ENCODE measurements around the gene ABHD2.
"Not testable (repeated sequence)": the region's sequence is repeated elsewhere in the genome, so short reads cannot be mapped to it uniquely, and the experiment has no call there.

Gene ABHD2

DNA sequence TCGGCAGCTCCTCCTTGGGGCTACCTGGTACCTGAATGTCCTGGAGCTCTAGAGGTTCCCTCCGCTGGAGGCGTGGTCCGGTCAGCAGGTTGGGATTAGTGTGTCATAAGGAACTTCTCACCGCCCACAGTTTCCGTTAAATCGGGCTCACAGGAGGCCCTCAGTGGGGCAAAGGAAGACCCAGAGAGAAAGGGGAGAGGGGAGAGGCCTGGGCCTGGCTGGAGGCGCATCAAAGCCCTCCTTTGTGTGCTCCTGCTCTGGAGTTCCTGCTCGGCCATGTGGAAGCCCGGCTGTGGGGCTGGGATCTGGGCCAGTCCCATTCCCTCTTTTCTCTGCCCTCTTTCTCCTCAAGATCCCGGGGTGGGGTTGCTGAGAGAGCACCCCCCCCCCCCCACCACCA lies 133.3 kb downstream of the ABHD2 start, which contains the start of gene RLBP1:
Gene RLBP1, minus strand, starts transcription at position 37 of the 400 bp plus-strand sequence. CDS start 2,604 bp downstream, outside the sequence.
- H3K36me3 Mint-ChIP-seq (ENCODE audit: low read depth), result no peaks in the 10 kb centered on the region
- H3K4me3 Mint-ChIP-seq, result no peak within 1 kb of the TSS
- H3K27ac Mint-ChIP-seq, result no peak within 1 kb of the TSS
- H3K4me1 Mint-ChIP-seq (ENCODE audit: low read depth), result no peaks in the 10 kb centered on the region
- H3K9me3 Mint-ChIP-seq, result no peaks in the 10 kb centered on the region
- H3K27me3 Mint-ChIP-seq (ENCODE audit: low read depth), result no peaks in the 10 kb centered on the region

- Mint-ChIP-seq H3K27ac (no peak overlapping the region), H3K27me3 (ENCODE audit: low read depth) (peaks cover 9% of the 10 kb centered on the region), H3K4me1 (ENCODE audit: low read depth) (peaks cover under 1% of the 10 kb centered on the region), H3K9me3 (no peaks in the 10 kb centered on the region), H3K4me3 (no peak overlapping the region), H3K36me3 (ENCODE audit: low read depth) (no peaks in the 10 kb centered on the region)
Measured at GRCh38 chr15:89225588-89225987, 137.3 kb downstream of the ABHD2 start.

GRCh38 chr15:89226359-89227221 lies 138.3 kb downstream of the ABHD2 start:
- Mint-ChIP-seq H3K36me3 (ENCODE audit: low read depth) (no peaks in the 10 kb centered on the region), H3K4me1 (ENCODE audit: low read depth) (peaks cover 2% of the 10 kb centered on the region), H3K27me3 (ENCODE audit: low read depth) (peaks cover 9% of the 10 kb centered on the region), H3K9me3 (no peaks in the 10 kb centered on the region), H3K27ac (no peak overlapping the region), H3K4me3 (no peak overlapping the region)

DNA sequence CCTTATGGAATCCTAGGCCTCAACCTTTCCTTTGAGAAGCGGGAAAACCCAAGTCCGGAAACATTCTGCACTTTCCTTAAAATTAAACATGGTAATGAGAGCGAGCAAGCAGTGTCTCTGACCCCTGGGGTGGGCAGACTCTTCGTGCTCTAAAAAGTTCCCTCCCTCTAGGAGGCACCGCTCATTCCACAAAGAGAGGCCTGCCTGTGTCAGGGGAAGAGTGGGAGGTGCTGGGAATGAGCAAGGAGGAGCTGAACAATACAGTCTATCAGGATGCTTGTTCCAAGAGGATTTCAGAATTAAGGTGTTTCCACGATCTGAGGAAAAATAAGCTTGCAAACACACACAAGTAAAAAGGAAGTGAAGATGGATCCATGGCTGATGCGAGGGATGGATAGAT lies 139.2 kb downstream of the ABHD2 start:
- Mint-ChIP-seq H3K27me3 (ENCODE audit: low read depth) (peaks cover 12% of the 10 kb centered on the region), H3K36me3 (ENCODE audit: low read depth) (no peaks in the 10 kb centered on the region), H3K4me3 (no peak overlapping the region), H3K27ac (no peak overlapping the region), H3K9me3 (no peaks in the 10 kb centered on the region), H3K4me1 (ENCODE audit: low read depth) (peaks cover 2% of the 10 kb centered on the region)

GRCh38 chr15:89230277-89230676 lies 142.0 kb downstream of the ABHD2 start:
- H3K4me1 Mint-ChIP-seq (ENCODE audit: low read depth), result peaks cover 2% of the 10 kb centered on the region

GRCh38 chr15:89231832-89232231 lies 143.6 kb downstream of the ABHD2 start:
- no peak overlapping the region for H3K4me3 Mint-ChIP-seq
- peaks cover 32% of the 10 kb centered on the region for H3K27me3 Mint-ChIP-seq (ENCODE audit: low read depth)
- no peaks in the 10 kb centered on the region for H3K36me3 Mint-ChIP-seq (ENCODE audit: low read depth)
- peaks cover 2% of the 10 kb centered on the region for H3K4me1 Mint-ChIP-seq (ENCODE audit: low read depth)
- no peaks in the 10 kb centered on the region for H3K9me3 Mint-ChIP-seq
- H3K27ac Mint-ChIP-seq, result no peak overlapping the region

More at GRCh38 chr15:89230277-89230676, 142.0 kb downstream of the ABHD2 start:
- no peak overlapping the region for H3K27ac Mint-ChIP-seq
- peaks cover 24% of the 10 kb centered on the region for H3K27me3 Mint-ChIP-seq (ENCODE audit: low read depth)
- no peaks in the 10 kb centered on the region for H3K9me3 Mint-ChIP-seq
- no peak overlapping the region for H3K4me3 Mint-ChIP-seq
- no peaks in the 10 kb centered on the region for H3K36me3 Mint-ChIP-seq (ENCODE audit: low read depth)

DNA sequence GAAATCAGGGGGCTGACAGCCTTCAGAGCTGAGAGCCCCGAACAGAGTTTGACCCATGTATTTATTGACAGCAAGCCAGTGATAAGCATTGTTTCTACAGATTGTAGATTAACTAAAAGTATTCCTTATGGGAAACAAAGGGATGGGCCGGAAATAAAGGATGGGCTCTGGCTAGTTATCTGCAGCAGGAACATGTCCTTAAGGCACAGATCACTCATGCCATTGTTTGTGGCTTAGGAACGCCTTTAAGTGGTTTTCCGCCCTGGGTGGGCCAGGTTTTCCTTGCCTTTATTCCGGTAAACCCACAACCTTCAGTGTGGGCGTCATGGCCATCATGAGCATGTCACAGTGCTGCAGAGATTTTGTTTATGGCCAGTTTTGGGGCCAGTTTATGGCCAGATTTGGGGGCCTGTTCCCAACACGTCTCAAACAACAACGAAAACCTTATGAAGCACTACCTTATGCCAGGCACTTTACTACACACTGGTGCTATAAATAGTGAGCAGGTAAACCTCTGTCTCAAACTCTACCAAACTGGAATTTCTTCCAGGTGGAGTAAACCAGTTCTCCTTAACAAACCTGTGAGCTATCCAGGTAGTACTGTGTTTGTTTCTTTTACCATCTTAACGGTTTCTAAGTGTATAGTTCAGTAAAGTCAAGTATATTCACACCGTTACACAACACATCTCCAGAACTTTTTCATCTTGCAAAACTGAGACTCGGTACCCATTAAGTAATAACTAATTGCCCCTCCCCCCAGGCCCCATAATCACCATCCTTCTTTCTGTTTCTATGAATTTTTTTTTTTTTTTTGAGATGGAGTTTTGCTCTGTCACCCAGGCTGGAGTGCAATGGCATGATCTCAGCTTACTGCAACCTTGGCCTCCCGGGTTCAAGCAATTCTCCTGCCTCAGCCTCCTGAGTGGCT lies 151.9 kb downstream of the ABHD2 start:
- H3K4me1 Mint-ChIP-seq (ENCODE audit: low read depth); H3K4me3 Mint-ChIP-seq; H3K27ac Mint-ChIP-seq; H3K9me3 Mint-ChIP-seq; H3K36me3 Mint-ChIP-seq (ENCODE audit: low read depth): not testable (repeated sequence)
- peaks cover 29% of the 10 kb centered on the region for H3K27me3 Mint-ChIP-seq (ENCODE audit: low read depth)

DNA sequence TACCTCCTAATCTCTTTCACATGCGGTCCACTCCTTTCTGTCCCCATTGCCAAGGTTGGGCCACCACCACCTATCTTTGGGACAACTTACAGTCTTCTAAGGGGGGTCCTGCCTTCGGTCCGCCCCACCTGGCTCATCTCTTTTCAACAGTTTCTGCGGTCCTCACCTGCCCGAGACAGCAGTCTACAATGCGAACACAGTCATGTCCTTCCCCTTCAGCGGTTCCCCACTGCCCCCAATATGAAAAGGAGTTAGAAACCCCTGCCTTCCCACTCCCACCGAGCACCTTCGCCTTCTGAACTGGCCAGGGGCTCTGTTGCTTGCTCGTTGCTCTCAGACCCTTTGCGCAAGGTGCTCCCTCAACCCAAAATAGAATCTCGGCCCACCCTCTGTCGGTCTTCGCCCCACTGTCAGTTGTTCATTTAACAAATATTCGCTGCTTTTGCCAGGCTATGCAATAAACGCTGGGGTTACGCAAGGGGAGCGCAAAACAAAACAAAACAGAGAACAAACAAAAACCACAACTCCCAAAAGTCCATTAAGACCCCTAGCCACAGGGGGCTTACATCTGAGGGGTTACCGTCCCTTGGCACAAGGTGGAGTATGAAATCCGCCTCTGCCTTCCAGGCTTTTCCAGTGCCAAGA lies 154.9 kb downstream of the ABHD2 start:
- H3K27ac Mint-ChIP-seq, result peak overlapping the region; percentile 53
- peak overlapping the region; percentile 97 for H3K4me3 Mint-ChIP-seq
- H3K9me3 Mint-ChIP-seq, result no peaks in the 10 kb centered on the region

DNA sequence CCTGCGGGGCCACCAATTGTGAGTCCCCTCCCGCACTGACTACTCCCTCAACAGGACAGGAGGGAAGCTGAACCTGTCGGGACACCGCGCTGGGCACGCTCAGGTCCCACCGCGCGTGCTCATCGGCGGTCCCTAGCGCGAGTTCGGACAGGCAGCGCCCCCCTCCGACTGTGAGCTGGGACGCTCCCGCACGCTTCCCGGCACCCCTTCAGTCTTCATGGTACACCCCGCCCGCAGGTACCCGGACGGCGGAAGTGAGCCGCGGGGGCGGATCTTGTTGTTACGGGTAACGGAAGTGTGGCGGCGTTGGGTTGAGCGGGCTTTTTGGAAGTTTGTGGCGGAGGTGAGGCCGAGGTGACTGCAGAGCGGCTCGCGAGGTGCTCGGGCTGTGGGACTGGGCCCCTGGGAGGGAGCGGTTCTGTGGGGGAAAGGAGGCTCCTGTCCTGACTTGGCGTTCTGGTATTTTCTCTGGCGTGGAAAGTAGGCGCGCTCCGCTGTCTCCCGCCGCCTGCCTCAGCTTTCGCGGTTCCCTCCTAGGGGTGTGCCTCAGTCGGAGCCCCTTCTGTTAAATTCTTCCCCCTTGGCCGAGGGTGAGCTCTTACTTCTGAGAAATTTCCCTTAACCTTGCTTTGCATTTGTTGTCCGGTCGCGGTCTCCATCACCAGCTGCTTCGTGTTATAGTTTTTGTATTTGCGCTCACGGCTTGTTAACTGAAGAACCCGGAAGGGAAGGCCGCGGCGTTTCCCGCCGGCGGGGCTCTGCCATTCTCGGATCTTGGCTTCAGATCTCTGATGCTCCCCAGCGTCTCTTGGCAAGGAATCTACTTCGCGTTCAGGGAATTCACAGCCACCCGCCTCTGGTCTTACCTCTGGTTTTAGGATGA lies 155.7 kb downstream of the ABHD2 start, which contains the start of gene FANCI:
Gene FANCI, plus strand, starts transcription at position 289 of the 883 bp plus-strand sequence. CDS start 3,669 bp downstream, outside the sequence.
- H3K27ac Mint-ChIP-seq, result peak within 1 kb of the TSS; percentile 95
- peak within 1 kb of the TSS; percentile 97 for H3K4me3 Mint-ChIP-seq
- peaks cover 28% of the 10 kb centered on the region for H3K4me1 Mint-ChIP-seq (ENCODE audit: low read depth)
- peaks cover 30% of the 10 kb centered on the region for H3K36me3 Mint-ChIP-seq (ENCODE audit: low read depth)
- H3K9me3 Mint-ChIP-seq, result no peaks in the 10 kb centered on the region
- peaks cover 3% of the 10 kb centered on the region for H3K27me3 Mint-ChIP-seq (ENCODE audit: low read depth)

More for the DNA sequence above, 154.9 kb downstream of the ABHD2 start:
- peaks cover 26% of the 10 kb centered on the region for H3K4me1 Mint-ChIP-seq (ENCODE audit: low read depth)
- peaks cover 22% of the 10 kb centered on the region for H3K36me3 Mint-ChIP-seq (ENCODE audit: low read depth)
- peaks cover 11% of the 10 kb centered on the region for H3K27me3 Mint-ChIP-seq (ENCODE audit: low read depth)

GRCh38 chr15:89244574-89244903 lies 156.3 kb downstream of the ABHD2 start:
- Mint-ChIP-seq H3K27ac (peak overlapping the region; percentile 95), H3K36me3 (ENCODE audit: low read depth) (peaks cover 32% of the 10 kb centered on the region), H3K4me3 (peak overlapping the region; percentile 97), H3K4me1 (ENCODE audit: low read depth) (peaks cover 29% of the 10 kb centered on the region), H3K9me3 (no peaks in the 10 kb centered on the region), H3K27me3 (ENCODE audit: low read depth) (peaks cover 2% of the 10 kb centered on the region)

DNA sequence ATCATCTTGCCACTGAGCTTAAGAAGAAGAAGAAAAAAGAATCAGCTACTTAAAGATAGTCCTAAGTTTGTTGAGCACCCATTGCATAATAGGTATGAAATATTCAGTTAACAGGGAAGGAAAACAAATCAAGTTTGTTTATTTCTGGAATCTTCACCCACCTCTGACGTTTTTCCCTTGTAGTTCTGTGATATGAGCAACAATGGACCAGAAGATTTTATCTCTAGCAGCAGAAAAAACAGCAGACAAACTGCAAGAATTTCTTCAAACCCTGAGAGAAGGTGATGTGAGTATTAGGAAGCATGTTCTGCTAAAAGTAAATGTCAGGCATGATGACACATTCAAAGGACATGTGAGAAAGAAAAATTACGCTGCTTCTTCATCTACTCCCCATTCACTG lies 159.2 kb downstream of the ABHD2 start:
- Mint-ChIP-seq H3K27ac (no peak overlapping the region), H3K27me3 (ENCODE audit: low read depth) (no peaks in the 10 kb centered on the region), H3K36me3 (ENCODE audit: low read depth) (peaks cover 46% of the 10 kb centered on the region), H3K9me3 (no peaks in the 10 kb centered on the region), H3K4me3 (no peak overlapping the region), H3K4me1 (ENCODE audit: low read depth) (peaks cover 30% of the 10 kb centered on the region)

DNA sequence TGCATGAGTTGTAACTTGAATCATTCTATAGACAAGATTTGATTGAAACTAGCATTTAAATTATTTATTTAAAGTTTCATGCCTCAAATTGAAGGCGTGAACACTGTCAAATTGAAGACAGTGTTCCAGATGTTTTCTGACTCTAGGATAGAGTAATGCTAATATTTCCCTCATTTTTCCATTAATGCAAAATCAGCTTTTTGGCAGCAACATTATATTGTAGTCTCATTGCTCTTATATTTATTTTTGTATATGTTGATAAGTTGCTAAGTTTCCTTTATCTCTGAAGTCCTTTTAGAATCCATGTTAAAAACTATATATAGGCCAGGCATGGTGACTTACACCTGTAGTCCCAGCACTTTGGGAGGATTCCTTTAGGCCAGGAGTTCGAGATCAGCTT lies 160.3 kb downstream of the ABHD2 start:
- Mint-ChIP-seq H3K4me1 (ENCODE audit: low read depth) (peaks cover 28% of the 10 kb centered on the region), H3K9me3 (no peaks in the 10 kb centered on the region), H3K27ac (no peak overlapping the region), H3K36me3 (ENCODE audit: low read depth) (peaks cover 53% of the 10 kb centered on the region), H3K4me3 (no peak overlapping the region), H3K27me3 (ENCODE audit: low read depth) (no peaks in the 10 kb centered on the region)

- H3K27me3 Mint-ChIP-seq (ENCODE audit: low read depth); H3K4me3 Mint-ChIP-seq; H3K9me3 Mint-ChIP-seq; H3K27ac Mint-ChIP-seq: not testable (repeated sequence)
- peaks cover 27% of the 10 kb centered on the region for H3K4me1 Mint-ChIP-seq (ENCODE audit: low read depth)
- peaks cover 51% of the 10 kb centered on the region for H3K36me3 Mint-ChIP-seq (ENCODE audit: low read depth)
Measured at GRCh38 chr15:89250142-89250541, 161.9 kb downstream of the ABHD2 start.

Data from T-helper 1 cell treated with Interleukin-12 subunit alpha and Interleukin-12 subunit beta and Interleukin-4 antibody, amounts not matched to agents 30 μg/mL and 1 μg/mL, for 36 hours (primary cell).